Glutamatergic neuron (in vitro differentiated cells): Measurements from ENCODE around the gene VPS39. TPM values are rescaled to one million over a fixed set of nuclear protein-coding genes. Genes with fewer than 3 reads are reported as not detected.
A peak's percentile ranks its signal among the peaks of the same experiment; 100 is the strongest.

Experiments
- DNase-seq: peaks from one replicate; pipeline ENCODE4 v3.0.0; 2022
- H3K27ac Mint-ChIP-seq: one replicate; pipeline ENCODE4 v1.8.0; 2020; ENCODE audit warnings: mild to moderate bottlenecking, mixed read lengths, inconsistent platforms; ENCODE audit not compliant: unreplicated experiment
- H3K27me3 Mint-ChIP-seq: one replicate; pipeline ENCODE4 v1.8.0; 2020; ENCODE audit warnings: mild to moderate bottlenecking, moderate library complexity, mixed read lengths, inconsistent platforms; ENCODE audit not compliant: unreplicated experiment
- H3K36me3 Mint-ChIP-seq: one replicate; pipeline ENCODE4 v1.8.0; 2020; ENCODE audit warnings: mild to moderate bottlenecking, mixed read lengths, inconsistent platforms; ENCODE audit not compliant: unreplicated experiment
- H3K4me1 Mint-ChIP-seq: one replicate; pipeline ENCODE4 v1.8.0; 2020; ENCODE audit warnings: mild to moderate bottlenecking, low read depth, mixed read lengths, inconsistent platforms; ENCODE audit not compliant: unreplicated experiment
- H3K4me3 Mint-ChIP-seq: one replicate; pipeline ENCODE4 v1.8.0; 2020; ENCODE audit warnings: mild to moderate bottlenecking, mixed read lengths, inconsistent platforms; ENCODE audit not compliant: unreplicated experiment
- H3K9me3 Mint-ChIP-seq: one replicate; pipeline ENCODE4 v1.8.0; 2020; ENCODE audit warnings: mild to moderate bottlenecking, moderate library complexity, mixed read lengths, inconsistent platforms; ENCODE audit not compliant: unreplicated experiment
- CTCF ChIP-seq: fragments of 200-600 bp; sonication (generic); IDR thresholded peaks from one replicate; pipeline ENCODE4 v1.5.0; 2021; ENCODE audit not compliant: partially characterized antibody, unreplicated experiment
- total RNA-seq: library from RNA; stranded (reverse); fragmentation: NEBNext Ultra II Directional; extraction: Animal tissue kit (Norgen Biotek cat#: 25700); gene quantifications from one replicate; pipeline ENCODE4 v1.2.1, GENCODE V29; 2021; ENCODE audit not compliant: unreplicated experiment

The VPS39 gene
- total RNA-seq, 1 donor from 2014 or later: 94.4 TPM

- no peak for TF ChIP-seq CTCF
- Mint-ChIP-seq H3K36me3 (peaks cover 9% of the 10 kb centered on the region), H3K4me1 (no peaks in the 10 kb centered on the region), H3K27me3 (peaks cover 8% of the 10 kb centered on the region), H3K9me3 (peaks cover 2% of the 10 kb centered on the region), H3K4me3 (no peak overlapping the region), H3K27ac (no peak overlapping the region)
- no peak for DNase-seq
Observed at GRCh38 chr15:42138968-42139386, 69.1 kb downstream of the VPS39 start.

GRCh38 chr15:42138411-42138810 is 69.7 kb downstream of the VPS39 start:
- H3K9me3 Mint-ChIP-seq: peaks cover 2% of the 10 kb centered on the region
- H3K27me3 Mint-ChIP-seq: peaks cover 8% of the 10 kb centered on the region
- peaks cover 9% of the 10 kb centered on the region for H3K36me3 Mint-ChIP-seq
- TF ChIP-seq CTCF: no peak
- DNase-seq: no peak
- H3K4me3 Mint-ChIP-seq: no peak overlapping the region
- no peaks in the 10 kb centered on the region for H3K4me1 Mint-ChIP-seq
- H3K27ac Mint-ChIP-seq: no peak overlapping the region

- Mint-ChIP-seq H3K27ac (no peak overlapping the region), H3K36me3 (peaks cover 9% of the 10 kb centered on the region), H3K4me1 (no peaks in the 10 kb centered on the region), H3K9me3 (peaks cover 2% of the 10 kb centered on the region), H3K4me3 (no peak overlapping the region), H3K27me3 (peaks cover 8% of the 10 kb centered on the region)
- peak; percentile 61 for TF ChIP-seq CTCF
- DNase-seq: no peak
Observed at GRCh38 chr15:42137461-42138261, 70.4 kb downstream of the VPS39 start.

GRCh38 chr15:42136513-42136912 is 71.6 kb downstream of the VPS39 start:
- no peak for TF ChIP-seq CTCF
- Mint-ChIP-seq H3K9me3 (peaks cover 2% of the 10 kb centered on the region), H3K4me1 (peaks cover 1% of the 10 kb centered on the region), H3K36me3 (peaks cover 9% of the 10 kb centered on the region), H3K4me3 (no peak overlapping the region), H3K27me3 (peaks cover 8% of the 10 kb centered on the region), H3K27ac (no peak overlapping the region)
- DNase-seq: no peak

GRCh38 chr15:42135351-42135750 is 72.8 kb downstream of the VPS39 start:
- DNase-seq: no peak
- H3K4me1 Mint-ChIP-seq: peaks cover 9% of the 10 kb centered on the region
- H3K9me3 Mint-ChIP-seq: peaks cover 2% of the 10 kb centered on the region
- H3K27ac Mint-ChIP-seq: no peak overlapping the region
- H3K27me3 Mint-ChIP-seq: peaks cover 7% of the 10 kb centered on the region
- H3K4me3 Mint-ChIP-seq: no peak overlapping the region
- H3K36me3 Mint-ChIP-seq: peaks cover 9% of the 10 kb centered on the region
- no peak for TF ChIP-seq CTCF
